ENCODE data around the gene CADM2. TPM values are rescaled to one million over a fixed set of nuclear protein-coding genes. Genes with fewer than 3 reads are reported as not detected.

CADM2 gene
- total and polyA plus RNA-seq, 2 experiments from 2014 or later, result 2.9 to 7.8 TPM

GRCh38 chr3:85270488-85270887 is 311.7 kb downstream of the CADM2 start:
- Histone ChIP-seq H3K4me3 (no peak overlapping the region), H4K20me1 (ENCODE audit: insufficient read depth, poor library complexity, severe bottlenecking) (no peaks in the 10 kb centered on the region), H3K9me3 (ENCODE audit: low read depth) (no peaks in the 10 kb centered on the region), H3K36me3 (replicated peaks; ENCODE audit: insufficient read depth, low read depth) (no peaks in the 10 kb centered on the region), H3K79me2 (no peaks in the 10 kb centered on the region), H3K4me1 (ENCODE audit: insufficient read depth) (no peaks in the 10 kb centered on the region), H3K27ac (no peak overlapping the region), H2AFZ (no peak overlapping the region), H3K27me3 (no peaks in the 10 kb centered on the region), H3K4me2 (no peak overlapping the region), H3K9me2 (replicated peaks; ENCODE audit: insufficient read depth) (no peaks in the 10 kb centered on the region)
- WGBS (ENCODE audit: low lambda C conversion rate, missing lambda C conversion rate), result 22% methylated on average over 1 of the region's 1 CpG
- DNase-seq (ENCODE audit: low spot score), result no peak
- TF ChIP-seq EZH2phosphoT487 (IDR thresholded peaks at IDR 0.05; ENCODE audit: low read depth, severe bottlenecking, unreplicated experiment), result no peak
- TF ChIP-seq EZH2 (IDR thresholded peaks at IDR 0.05; ENCODE audit: borderline replicate concordance), result no peak
- no peak for TF ChIP-seq CTCF (IDR thresholded peaks at IDR 0.05; ENCODE audit: poor library complexity)

DNA sequence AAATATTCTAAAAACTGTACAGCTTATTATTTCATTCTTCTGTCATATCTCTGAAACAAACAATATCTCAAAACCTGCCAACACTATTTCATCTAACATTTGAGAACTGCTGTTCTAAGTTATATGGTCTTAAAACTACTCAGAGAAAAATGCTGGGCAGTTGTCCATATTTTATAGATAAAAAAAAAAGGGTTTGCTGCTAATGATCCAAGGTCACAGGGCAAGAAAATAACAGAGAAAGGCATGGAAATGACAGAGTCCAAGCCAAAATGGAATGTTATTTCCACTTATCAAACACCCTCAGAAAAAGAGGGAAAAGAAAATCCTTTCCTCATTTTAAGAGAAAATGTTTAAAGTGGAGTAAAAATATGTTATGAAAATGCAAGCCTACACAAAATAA is 313.1 kb downstream of the CADM2 start:
- no peaks in the 10 kb centered on the region for H3K9me2 ChIP-seq (replicated peaks; ENCODE audit: insufficient read depth)
- no peak overlapping the region for H2AFZ ChIP-seq

DNA sequence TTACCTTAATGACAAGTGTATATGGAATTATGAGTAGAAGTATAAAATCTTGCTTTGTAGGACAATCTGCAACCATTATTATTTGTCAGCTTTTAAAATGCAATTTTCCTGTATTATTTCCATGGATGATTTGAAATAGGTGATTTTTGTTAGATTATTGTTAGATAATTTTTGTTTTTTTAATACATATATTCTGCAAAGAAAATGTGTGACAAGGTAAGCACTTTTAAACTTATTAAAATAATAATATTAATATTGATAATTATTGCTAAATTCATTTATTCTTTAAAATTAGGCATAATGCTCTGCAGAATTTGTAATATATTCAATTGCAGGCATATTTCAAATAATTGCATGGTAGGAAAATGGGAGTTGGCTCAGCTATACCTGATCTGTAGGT is 329.5 kb downstream of the CADM2 start:
- DNase-seq (ENCODE audit: low spot score), result no peak
- H3K36me3 ChIP-seq (replicated peaks; ENCODE audit: insufficient read depth, low read depth), result no peaks in the 10 kb centered on the region
- no peaks in the 10 kb centered on the region for H3K9me3 ChIP-seq (ENCODE audit: low read depth)
- H2AFZ ChIP-seq, result no peak overlapping the region
- no peak overlapping the region for H3K4me2 ChIP-seq
- H3K27me3 ChIP-seq, result no peaks in the 10 kb centered on the region
- TF ChIP-seq EZH2phosphoT487 (IDR thresholded peaks at IDR 0.05; ENCODE audit: low read depth, severe bottlenecking, unreplicated experiment) (no peak), EZH2 (IDR thresholded peaks at IDR 0.05; ENCODE audit: borderline replicate concordance) (no peak), CTCF (IDR thresholded peaks at IDR 0.05; ENCODE audit: poor library complexity) (no peak)
- H3K79me2 ChIP-seq, result no peaks in the 10 kb centered on the region
- no peak overlapping the region for H3K4me3 ChIP-seq
- no peaks in the 10 kb centered on the region for H3K4me1 ChIP-seq (ENCODE audit: insufficient read depth)
- H3K9me2 ChIP-seq (replicated peaks; ENCODE audit: insufficient read depth), result no peaks in the 10 kb centered on the region
- H4K20me1 ChIP-seq (ENCODE audit: insufficient read depth, poor library complexity, severe bottlenecking), result no peaks in the 10 kb centered on the region
- H3K27ac ChIP-seq, result no peak overlapping the region

More for the DNA sequence above, 313.1 kb downstream of the CADM2 start:
- H3K79me2 ChIP-seq, result no peaks in the 10 kb centered on the region
- no peak overlapping the region for H3K4me2 ChIP-seq
- TF ChIP-seq EZH2phosphoT487 (IDR thresholded peaks at IDR 0.05; ENCODE audit: low read depth, severe bottlenecking, unreplicated experiment), result no peak
- no peak for TF ChIP-seq CTCF (IDR thresholded peaks at IDR 0.05; ENCODE audit: poor library complexity)
- DNase-seq (ENCODE audit: low spot score), result no peak
- H3K4me3 ChIP-seq, result no peak overlapping the region
- no peaks in the 10 kb centered on the region for H4K20me1 ChIP-seq (ENCODE audit: insufficient read depth, poor library complexity, severe bottlenecking)
- no peak overlapping the region for H3K27ac ChIP-seq
- H3K4me1 ChIP-seq (ENCODE audit: insufficient read depth), result no peaks in the 10 kb centered on the region
- H3K9me3 ChIP-seq (ENCODE audit: low read depth), result no peaks in the 10 kb centered on the region
- H3K27me3 ChIP-seq, result no peaks in the 10 kb centered on the region
- H3K36me3 ChIP-seq (replicated peaks; ENCODE audit: insufficient read depth, low read depth), result no peaks in the 10 kb centered on the region

- Histone ChIP-seq H3K36me3 (replicated peaks; ENCODE audit: insufficient read depth, low read depth) (no peaks in the 10 kb centered on the region), H3K4me1 (ENCODE audit: insufficient read depth) (no peaks in the 10 kb centered on the region), H3K79me2 (no peaks in the 10 kb centered on the region), H3K27ac (no peak overlapping the region), H3K9me3 (ENCODE audit: low read depth) (no peaks in the 10 kb centered on the region), H3K9me2 (replicated peaks; ENCODE audit: insufficient read depth) (no peaks in the 10 kb centered on the region), H2AFZ (no peak overlapping the region), H3K27me3 (no peaks in the 10 kb centered on the region), H4K20me1 (ENCODE audit: insufficient read depth, poor library complexity, severe bottlenecking) (no peaks in the 10 kb centered on the region), H3K4me3 (no peak overlapping the region), H3K4me2 (no peak overlapping the region)
- no peak for DNase-seq (ENCODE audit: low spot score)
- TF ChIP-seq CTCF (IDR thresholded peaks at IDR 0.05; ENCODE audit: poor library complexity) (no peak), EZH2 (IDR thresholded peaks at IDR 0.05; ENCODE audit: borderline replicate concordance) (no peak)
These were observed 338.5 kb downstream of the CADM2 start for GRCh38 chr3:85297291-85297690.

Measured in hepatocyte (in vitro differentiated cells).